Measurements from ENCODE around the gene FOXP4. TPM values are rescaled to one million over a fixed set of nuclear protein-coding genes. Genes with fewer than 3 reads are reported as not detected.
A peak's percentile ranks its signal among the peaks of the same experiment; 100 is the strongest.

Gene FOXP4
- total RNA-seq, 1 donor: 3.3 TPM

DNA sequence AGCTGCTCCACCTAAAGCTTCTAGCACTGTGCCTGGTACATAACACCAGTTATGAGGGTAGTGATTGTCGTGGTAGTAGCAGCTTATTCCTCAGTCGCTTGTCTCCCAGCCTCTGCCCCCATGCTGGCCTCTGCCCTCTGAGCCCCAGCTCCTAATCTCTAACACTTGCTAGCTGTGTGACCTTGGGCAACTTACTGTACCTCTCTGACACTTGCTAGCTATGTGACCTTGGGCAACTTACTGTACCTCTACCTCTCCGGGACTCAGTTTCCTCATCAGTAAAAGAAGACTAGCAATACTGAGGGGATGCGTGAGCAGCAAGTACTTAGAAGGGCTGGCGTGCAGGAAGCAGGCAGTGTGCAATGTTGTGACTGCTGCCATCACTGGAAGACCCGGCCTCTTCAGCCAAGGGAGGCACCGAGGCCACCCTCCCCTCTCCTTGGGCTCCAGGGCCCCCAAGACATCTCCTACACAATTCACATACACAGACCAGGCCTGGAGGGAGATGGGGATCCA, 101.9 kb downstream of the FOXP4 start:
- Histone ChIP-seq H3K27ac (ENCODE audit: low read depth, low read length) (no peak overlapping the region), H3K9me3 (ENCODE audit: low read depth, low read length) (no peaks in the 10 kb centered on the region), H3K27me3 (ENCODE audit: insufficient read depth, low read length) (peaks cover 32% of the 10 kb centered on the region), H3K79me2 (ENCODE audit: insufficient read depth, low read length) (no peaks in the 10 kb centered on the region), H2AFZ (ENCODE audit: low read length) (no peak overlapping the region), H4K20me1 (ENCODE audit: insufficient read depth, low read length) (no peaks in the 10 kb centered on the region), H3K4me2 (ENCODE audit: insufficient read depth, low read length) (no peak overlapping the region), H3K4me1 (ENCODE audit: insufficient read depth, low read length) (no peaks in the 10 kb centered on the region), H3K4me3 (ENCODE audit: insufficient read depth, low read length) (no peak overlapping the region), H3K36me3 (ENCODE audit: insufficient read depth, low read length) (no peaks in the 10 kb centered on the region)
- TF ChIP-seq, protein P1, sequence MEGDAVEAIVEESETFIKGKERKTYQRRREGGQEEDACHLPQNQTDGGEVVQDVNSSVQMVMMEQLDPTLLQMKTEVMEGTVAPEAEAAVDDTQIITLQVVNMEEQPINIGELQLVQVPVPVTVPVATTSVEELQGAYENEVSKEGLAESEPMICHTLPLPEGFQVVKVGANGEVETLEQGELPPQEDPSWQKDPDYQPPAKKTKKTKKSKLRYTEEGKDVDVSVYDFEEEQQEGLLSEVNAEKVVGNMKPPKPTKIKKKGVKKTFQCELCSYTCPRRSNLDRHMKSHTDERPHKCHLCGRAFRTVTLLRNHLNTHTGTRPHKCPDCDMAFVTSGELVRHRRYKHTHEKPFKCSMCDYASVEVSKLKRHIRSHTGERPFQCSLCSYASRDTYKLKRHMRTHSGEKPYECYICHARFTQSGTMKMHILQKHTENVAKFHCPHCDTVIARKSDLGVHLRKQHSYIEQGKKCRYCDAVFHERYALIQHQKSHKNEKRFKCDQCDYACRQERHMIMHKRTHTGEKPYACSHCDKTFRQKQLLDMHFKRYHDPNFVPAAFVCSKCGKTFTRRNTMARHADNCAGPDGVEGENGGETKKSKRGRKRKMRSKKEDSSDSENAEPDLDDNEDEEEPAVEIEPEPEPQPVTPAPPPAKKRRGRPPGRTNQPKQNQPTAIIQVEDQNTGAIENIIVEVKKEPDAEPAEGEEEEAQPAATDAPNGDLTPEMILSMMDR (IDR thresholded peaks at IDR 0.05; ENCODE audit: extremely low read depth, low read depth, low read length): no peak
- peak; percentile 71 for DNase-seq (ENCODE audit: insufficient read length, low spot score, missing footprints)

DNA sequence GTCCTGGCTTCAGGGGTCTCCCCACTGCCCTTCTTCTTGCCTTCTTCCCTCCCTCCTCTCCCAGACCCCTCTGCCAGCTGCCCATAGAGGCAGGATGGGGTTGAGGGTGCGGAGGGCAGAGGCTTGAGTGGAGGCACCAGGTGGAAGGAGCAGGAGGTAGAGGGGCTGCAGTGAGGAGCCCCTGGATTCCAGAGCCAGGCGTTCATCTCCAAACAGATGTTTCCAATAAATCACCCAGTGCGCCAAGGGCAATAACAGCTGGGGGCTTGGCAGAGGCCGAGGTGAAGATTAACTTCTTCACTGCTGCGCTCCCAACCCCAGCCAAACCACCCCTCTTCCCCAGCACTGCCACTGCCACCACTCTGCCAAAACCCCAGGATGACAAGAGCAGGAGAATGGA, 102.7 kb downstream of the FOXP4 start:
- Histone ChIP-seq H4K20me1 (ENCODE audit: insufficient read depth, low read length) (no peaks in the 10 kb centered on the region), H3K36me3 (ENCODE audit: insufficient read depth, low read length) (no peaks in the 10 kb centered on the region), H3K79me2 (ENCODE audit: insufficient read depth, low read length) (no peaks in the 10 kb centered on the region), H3K27ac (ENCODE audit: low read depth, low read length) (no peak overlapping the region), H3K4me3 (ENCODE audit: insufficient read depth, low read length) (no peak overlapping the region), H3K4me2 (ENCODE audit: insufficient read depth, low read length) (no peak overlapping the region), H3K27me3 (ENCODE audit: insufficient read depth, low read length) (peaks cover 28% of the 10 kb centered on the region), H2AFZ (ENCODE audit: low read length) (no peak overlapping the region), H3K9me3 (ENCODE audit: low read depth, low read length) (no peaks in the 10 kb centered on the region), H3K4me1 (ENCODE audit: insufficient read depth, low read length) (no peaks in the 10 kb centered on the region)
- TF ChIP-seq, protein P1 (IDR thresholded peaks at IDR 0.05; ENCODE audit: extremely low read depth, low read depth, low read length): no peak
- peak; percentile 45 for DNase-seq (ENCODE audit: insufficient read length, low spot score, missing footprints)

DNA sequence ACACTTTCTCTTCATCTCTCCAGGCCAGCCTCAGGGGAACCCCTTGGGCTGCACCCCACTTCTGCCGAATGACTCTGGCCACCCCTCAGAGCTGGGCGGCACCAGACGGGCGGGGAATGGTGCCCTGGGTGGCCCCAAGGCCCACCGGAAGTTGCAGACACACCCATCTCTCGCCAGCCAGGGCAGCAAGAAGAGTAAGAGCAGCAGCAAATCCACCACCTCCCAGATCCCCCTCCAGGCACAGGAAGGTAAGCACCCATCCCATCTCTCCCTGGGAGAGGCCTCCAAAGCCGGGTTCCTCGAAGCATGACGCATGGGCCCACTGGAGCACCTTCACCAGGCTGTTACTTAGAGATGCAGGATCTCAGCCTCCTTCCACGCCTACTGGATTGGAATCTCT, 103.4 kb downstream of the FOXP4 start:
- H3K36me3 ChIP-seq (ENCODE audit: insufficient read depth, low read length): no peaks in the 10 kb centered on the region
- H3K27me3 ChIP-seq (ENCODE audit: insufficient read depth, low read length): peaks cover 25% of the 10 kb centered on the region
- H3K4me1 ChIP-seq (ENCODE audit: insufficient read depth, low read length): no peaks in the 10 kb centered on the region
- H2AFZ ChIP-seq (ENCODE audit: low read length): no peak overlapping the region
- H3K4me2 ChIP-seq (ENCODE audit: insufficient read depth, low read length): no peak overlapping the region
- no peak overlapping the region for H3K4me3 ChIP-seq (ENCODE audit: insufficient read depth, low read length)
- H3K27ac ChIP-seq (ENCODE audit: low read depth, low read length): no peak overlapping the region
- DNase-seq (ENCODE audit: insufficient read length, low spot score, missing footprints): peak; percentile 68
- no peaks in the 10 kb centered on the region for H3K79me2 ChIP-seq (ENCODE audit: insufficient read depth, low read length)
- H4K20me1 ChIP-seq (ENCODE audit: insufficient read depth, low read length): no peaks in the 10 kb centered on the region
- no peaks in the 10 kb centered on the region for H3K9me3 ChIP-seq (ENCODE audit: low read depth, low read length)
- TF ChIP-seq, protein P1 (IDR thresholded peaks at IDR 0.05; ENCODE audit: extremely low read depth, low read depth, low read length): no peak

DNA sequence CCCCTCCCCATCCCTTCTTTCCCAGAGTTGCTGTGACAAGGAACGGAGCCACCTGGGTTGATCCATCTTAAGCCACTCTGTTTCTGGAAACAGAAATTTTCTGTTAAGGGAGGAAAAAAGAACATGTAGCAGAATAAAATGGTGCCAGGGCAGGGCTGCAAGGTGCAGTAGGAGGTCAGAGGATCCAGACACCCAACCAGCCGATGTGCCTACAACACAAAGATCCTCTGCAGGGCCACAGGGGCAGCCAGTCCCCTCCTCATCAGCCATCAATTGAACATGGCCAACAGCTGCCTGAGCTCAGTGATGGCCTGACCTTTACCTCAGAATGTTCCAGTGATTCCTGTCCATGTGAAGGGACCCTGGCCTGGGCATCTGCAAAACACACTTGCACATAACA, 103.9 kb downstream of the FOXP4 start:
- no peak overlapping the region for H3K4me2 ChIP-seq (ENCODE audit: insufficient read depth, low read length)
- peaks cover 25% of the 10 kb centered on the region for H3K27me3 ChIP-seq (ENCODE audit: insufficient read depth, low read length)
- no peak overlapping the region for H3K27ac ChIP-seq (ENCODE audit: low read depth, low read length)
- no peaks in the 10 kb centered on the region for H3K4me1 ChIP-seq (ENCODE audit: insufficient read depth, low read length)
- no peaks in the 10 kb centered on the region for H3K36me3 ChIP-seq (ENCODE audit: insufficient read depth, low read length)
- no peak overlapping the region for H2AFZ ChIP-seq (ENCODE audit: low read length)
- H4K20me1 ChIP-seq (ENCODE audit: insufficient read depth, low read length): no peaks in the 10 kb centered on the region
- no peak overlapping the region for H3K4me3 ChIP-seq (ENCODE audit: insufficient read depth, low read length)
- DNase-seq (ENCODE audit: insufficient read length, low spot score, missing footprints): peak; percentile 29
- no peaks in the 10 kb centered on the region for H3K79me2 ChIP-seq (ENCODE audit: insufficient read depth, low read length)
- TF ChIP-seq, protein P1 (IDR thresholded peaks at IDR 0.05; ENCODE audit: extremely low read depth, low read depth, low read length): no peak
- H3K9me3 ChIP-seq (ENCODE audit: low read depth, low read length): no peaks in the 10 kb centered on the region
